HG02970 (cell line): ENCODE data around the gene UPK1A.
"Not testable (repeated sequence)": the region's sequence is repeated elsewhere in the genome, so short reads cannot be mapped to it uniquely, and the experiment has no call there.

Source experiments
- ATAC-seq: cut with Tn5 transposase; IDR thresholded peaks from one replicate; pipeline ENCODE4 v1.9.1; 2021; ENCODE audit warnings: mild to moderate bottlenecking, moderate library complexity, moderate number of reproducible peaks; ENCODE audit not compliant: unreplicated experiment, low FRiP score

UPK1A gene

GRCh38 chr19:35644206-35644986 is 21.9 kb upstream of the UPK1A start:
- peak; percentile 61 for ATAC-seq

DNA sequence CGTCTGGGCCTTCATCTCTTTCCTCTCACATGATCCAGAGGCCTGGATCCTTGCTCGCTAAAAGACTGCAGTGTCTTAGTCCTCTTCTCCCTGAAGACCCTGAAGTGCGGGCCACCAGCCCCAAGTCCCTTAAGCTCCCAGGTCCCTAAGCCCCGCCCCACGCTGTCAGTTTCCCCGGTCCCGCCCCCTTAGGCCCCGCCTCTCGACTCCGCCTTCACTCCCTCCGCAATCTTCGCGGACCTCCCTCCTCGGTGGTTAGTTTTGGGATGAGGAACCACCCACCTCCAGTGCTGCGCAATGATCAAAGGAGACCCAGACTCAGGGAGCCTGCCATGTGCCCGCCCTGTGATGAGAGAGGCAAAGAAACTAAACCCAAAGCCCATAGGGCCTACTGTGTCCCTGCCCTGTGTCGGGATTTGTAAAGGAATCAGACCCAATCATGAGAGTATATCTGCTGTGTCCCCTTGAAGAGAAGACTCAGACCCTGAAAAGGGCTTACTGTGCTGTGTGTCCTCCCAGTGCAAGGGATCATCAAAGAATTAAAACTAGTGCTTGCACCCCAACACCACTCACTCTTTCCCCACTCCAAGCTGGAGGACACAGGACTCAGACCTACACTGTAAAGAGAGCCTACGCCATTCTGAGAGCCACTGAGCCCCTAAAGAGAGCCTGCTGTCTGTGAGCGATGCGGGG is 21.2 kb upstream of the UPK1A start:
- no peak for ATAC-seq

GRCh38 chr19:35645680-35646511 is 20.4 kb upstream of the UPK1A start:
- no peak for ATAC-seq

GRCh38 chr19:35648017-35648961 is 18.0 kb upstream of the UPK1A start, which contains the start of gene COX6B1:
TSS of gene COX6B1 (plus strand) at chr19:35648323. CDS start at chr19:35651244, 2,921 bp downstream.
- peak; percentile 41 for ATAC-seq

- no peak for ATAC-seq
Observed at GRCh38 chr19:35650581-35650980, 15.7 kb upstream of the UPK1A start.

DNA sequence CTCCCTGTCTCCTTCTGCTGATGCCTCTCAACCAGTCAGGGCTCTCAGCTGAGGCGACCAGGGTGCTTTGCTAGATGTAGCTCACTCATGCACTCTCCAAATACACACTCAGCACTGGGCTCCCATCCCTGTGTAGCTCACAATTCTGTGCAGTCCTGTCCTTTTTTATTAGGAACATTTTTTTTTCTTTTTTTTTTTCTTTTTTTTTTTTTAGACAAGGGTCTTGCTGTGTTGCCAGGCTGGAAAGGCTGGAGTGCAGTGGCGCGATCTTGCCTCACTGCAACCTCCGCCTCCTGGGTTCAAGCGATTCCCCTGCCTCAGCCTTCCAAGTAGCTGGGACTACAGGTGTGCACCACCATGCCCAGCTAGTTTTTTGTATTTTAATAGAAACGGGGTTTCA is 11.5 kb upstream of the UPK1A start:
- not testable (repeated sequence) for ATAC-seq

GRCh38 chr19:35655600-35655999 is 10.7 kb upstream of the UPK1A start:
- no peak for ATAC-seq

- ATAC-seq: no peak
Observed at GRCh38 chr19:35656700-35657099, 9.6 kb upstream of the UPK1A start.

DNA sequence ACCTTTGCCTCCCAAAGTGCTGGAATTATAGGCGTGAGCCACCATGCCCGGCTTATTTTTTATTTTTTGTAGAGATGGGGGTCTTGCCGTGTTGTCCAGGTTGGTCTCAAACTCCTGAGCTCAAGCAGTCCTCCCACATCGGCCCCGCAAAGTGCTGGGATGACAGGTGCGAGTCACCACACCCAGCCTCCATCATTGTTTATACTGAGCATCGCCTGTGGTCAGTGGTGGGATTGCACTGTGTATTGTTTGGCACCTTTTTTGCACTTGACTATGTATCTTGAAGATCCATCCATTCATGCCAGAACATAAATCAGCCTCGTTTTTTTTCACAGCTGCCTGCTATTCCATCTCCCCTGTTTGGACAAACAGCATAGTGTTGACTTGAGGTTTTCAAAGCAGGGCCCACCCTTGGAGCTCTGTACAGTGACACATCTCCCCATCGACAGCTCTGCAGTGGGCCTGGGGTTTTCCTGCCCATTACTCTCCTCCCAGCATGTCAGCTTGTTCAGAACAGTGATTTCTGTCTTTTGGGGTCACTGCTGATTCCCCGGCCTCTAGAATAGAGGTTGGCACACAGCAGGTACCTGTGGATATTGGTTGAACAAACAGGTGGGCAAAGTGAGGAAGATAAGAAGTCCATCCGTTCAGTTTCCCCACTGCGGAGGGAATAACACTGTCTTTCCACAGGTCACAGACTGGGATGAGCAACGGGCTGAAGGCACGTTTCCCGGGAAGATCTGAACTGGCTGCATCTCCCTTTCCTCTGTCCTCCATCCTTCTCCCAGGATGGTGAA is 8.2 kb upstream of the UPK1A start:
- no peak for ATAC-seq

GRCh38 chr19:35661995-35662340 is 4.3 kb upstream of the UPK1A start:
- ATAC-seq: no peak

DNA sequence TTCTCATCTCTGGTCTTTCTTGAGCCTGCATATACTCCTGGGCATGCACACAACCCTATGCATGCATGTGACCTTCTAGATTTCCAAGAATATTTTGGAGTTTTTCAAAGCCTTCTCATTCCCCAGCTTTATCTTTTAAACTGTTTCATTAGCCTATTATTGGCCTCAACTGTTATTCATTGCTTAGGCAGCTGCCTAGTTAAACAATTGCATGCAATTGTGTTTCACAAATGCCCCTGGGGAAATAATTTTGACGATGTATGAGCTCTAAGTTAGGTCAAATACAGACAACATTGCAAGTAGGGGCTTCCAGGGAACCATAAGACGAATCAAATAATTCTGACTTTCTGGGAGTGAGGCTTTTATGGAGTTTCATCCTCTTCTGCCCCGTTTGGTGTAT is 2.3 kb upstream of the UPK1A start:
- no peak for ATAC-seq

GRCh38 chr19:35665157-35665556 is 1.2 kb upstream of the UPK1A start:
- no peak for ATAC-seq

DNA sequence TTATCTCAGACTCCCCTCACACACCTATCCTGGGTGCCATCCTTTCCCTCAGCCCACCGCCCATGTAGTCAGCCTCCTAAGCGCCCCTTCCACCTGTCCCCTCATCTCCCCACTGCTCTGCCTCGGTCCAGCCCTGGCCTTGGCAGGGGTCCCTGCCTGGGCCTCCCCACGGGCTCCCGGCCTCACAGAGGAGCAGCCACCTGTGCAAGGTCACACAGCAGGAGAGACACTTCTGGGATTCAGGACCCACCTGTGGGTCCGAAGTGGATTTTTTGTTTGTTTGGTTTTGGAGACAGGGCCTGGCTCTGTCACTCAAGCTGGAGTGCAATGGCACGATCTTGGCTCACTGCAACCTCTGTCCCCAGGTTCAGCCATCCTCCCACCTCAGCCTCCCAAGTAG is 713 bp upstream of the UPK1A start:
- ATAC-seq: no peak

GRCh38 chr19:35669566-35669965 is 3.2 kb downstream of the UPK1A start:
- no peak for ATAC-seq

- ATAC-seq: no peak
Observed at GRCh38 chr19:35669974-35670373, 3.7 kb downstream of the UPK1A start.

DNA sequence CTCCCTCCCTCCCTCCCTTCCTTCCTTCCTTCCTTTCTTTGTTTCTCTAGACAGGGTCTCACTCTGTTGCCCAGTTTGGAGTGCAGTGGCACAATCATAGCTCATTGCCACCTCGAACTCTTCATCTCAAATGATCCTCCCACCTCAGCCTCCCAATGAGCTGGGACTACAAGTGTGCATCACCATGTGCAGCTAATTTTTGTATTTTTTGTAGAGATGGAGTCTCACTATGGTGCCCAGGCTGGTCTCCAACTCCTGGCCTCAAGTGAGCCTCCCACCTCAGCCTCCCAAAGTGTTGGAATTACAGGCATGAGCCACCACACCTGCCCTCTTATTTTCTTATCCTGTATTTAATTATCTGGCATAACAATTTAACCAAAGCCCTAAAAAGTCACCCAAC is 4.4 kb downstream of the UPK1A start:
- ATAC-seq: no peak

DNA sequence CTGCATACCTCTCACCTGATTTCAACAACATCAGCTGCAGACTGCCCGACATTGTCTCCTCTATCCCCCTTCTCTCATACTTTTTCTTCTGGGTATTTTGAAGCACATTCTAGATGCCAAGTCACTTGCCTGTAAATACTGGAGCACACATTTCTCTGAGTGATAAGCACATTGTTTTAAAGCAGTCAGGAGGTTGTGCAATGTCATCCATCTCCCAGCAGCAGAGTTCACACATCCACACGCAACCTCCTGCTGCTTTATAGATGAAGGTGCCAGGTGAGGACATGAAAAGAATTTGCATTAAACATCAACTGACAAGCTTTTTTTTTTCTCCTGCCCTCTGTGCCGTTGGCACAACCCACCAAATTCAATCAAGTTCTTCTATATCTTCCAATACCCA is 5.5 kb downstream of the UPK1A start:
- no peak for ATAC-seq

- ATAC-seq: no peak
Observed at GRCh38 chr19:35673121-35673804, 6.9 kb downstream of the UPK1A start.
